Esophagus squamous epithelium (tissue), 5 donors: ENCODE measurements around the gene EYS. TPM values are rescaled to one million over a fixed set of nuclear protein-coding genes. Genes with fewer than 3 reads are reported as not detected.

Experiments used
- DNase-seq: peaks from one replicate; lab custom pipeline; 2025; lab: John Stamatoyannopoulos, UW
- H3K27ac ChIP-seq, 4 donors: fragments of 200-600 bp; sonication (generic); one replicate each; pipeline ENCODE4 v1.5.1; 2016 to 2019; ENCODE audit warnings: mild to moderate bottlenecking in 1 of 4
- H3K27me3 ChIP-seq, 4 donors: fragments of 200-600 bp; sonication (generic); 1 replicate in 3 of 4; 2 replicates in 1 of 4; pipeline versions ENCODE4 v1.5.1 to v1.6.0; 2017 to 2021; ENCODE audit warnings: antibody characterized with exemption in 1 of 4
- H3K36me3 ChIP-seq, 3 donors: fragments of 200-600 bp; sonication (generic); one replicate each; pipeline ENCODE4 v1.5.1; 2016 to 2019
- H3K4me1 ChIP-seq, 3 donors: fragments of 200-600 bp; sonication (generic); one replicate each; pipeline ENCODE4 v1.5.1; 2017 to 2019
- H3K4me3 ChIP-seq, 4 donors: fragments of 200-600 bp; sonication (generic); 1 replicate in 3 of 4; 2 replicates in 1 of 4; pipeline ENCODE4 v1.5.1; 2016 to 2019; ENCODE audit warnings: mild to moderate bottlenecking in 2 of 4, moderate library complexity in 1 of 4
- H3K9me3 ChIP-seq, 3 donors: fragments of 200-600 bp; sonication (generic); one replicate each; pipeline ENCODE4 v1.5.1; 2016 to 2019
- POLR2A ChIP-seq, 4 donors: fragments of 450-650 bp; IDR thresholded peaks; one replicate each; pipeline ENCODE4 v1.6.1; 2017; ENCODE audit warnings: antibody characterized with exemption in 4 of 4, mild to moderate bottlenecking in 4 of 4, moderate library complexity in 3 of 4
- WGBS, 2 donors: methylation state at CpG; one replicate each; pipeline ENCODE4 v1.1.5; 2018; 5-methylcytosine and 5-hydroxymethylcytosine counted together
- intact Hi-C: fragments of 100-400 bp; cut with DNase I; formaldehyde crosslinking; loops from one replicate; pipeline ENCODE4 v1.15.0; 2022
- total RNA-seq, 4 donors: library from RNA; depleted of rRNA; stranded (reverse); fragments of >200 nt; gene quantifications; one replicate each; pipeline ENCODE4 v1.1.0, GENCODE V29; 2016
- TF ChIP-seq, protein P1 (sequence below), 6 experiments: fragments of 450-650 bp in 4 of 6; fragments of 200-600 bp in 2 of 6; sonication (generic) in 2 of 6; IDR thresholded peaks; one replicate each; pipeline ENCODE4 v1.5.1; 2016 to 2019; ENCODE audit warnings: antibody characterized with exemption in 6 of 6, mild to moderate bottlenecking in 4 of 6, moderate library complexity in 4 of 6
- donor health status: DM: yes; HTN: yes; CAD: no.

EYS gene
- total RNA-seq, 4 donors from 2014 or later, result 0.87 TPM; not detected in 3

DNA sequence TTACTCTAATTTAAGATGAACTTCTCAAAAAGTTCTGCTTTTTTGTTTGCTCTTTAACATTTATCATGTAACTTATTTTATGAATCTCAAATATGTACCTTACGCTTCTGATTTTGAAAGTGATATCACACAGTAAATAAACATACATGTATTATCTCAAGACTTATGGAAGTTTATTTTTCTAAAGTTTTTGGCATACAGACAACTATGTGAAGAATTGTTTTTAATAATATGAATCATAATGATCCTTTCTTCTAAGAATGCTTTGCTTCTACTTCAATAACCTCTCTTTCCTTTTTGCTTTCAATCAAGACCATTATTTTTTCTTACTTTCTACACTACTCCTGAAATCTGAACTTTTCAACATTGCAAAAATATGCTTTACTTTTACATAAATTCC is 816.4 kb downstream of the EYS start:
- no peaks in the 10 kb centered on the region for H3K27me3 ChIP-seq
- no peak overlapping the region for H3K27ac ChIP-seq
- H3K4me1 ChIP-seq, result no peaks in the 10 kb centered on the region
- TF ChIP-seq, protein P1, sequence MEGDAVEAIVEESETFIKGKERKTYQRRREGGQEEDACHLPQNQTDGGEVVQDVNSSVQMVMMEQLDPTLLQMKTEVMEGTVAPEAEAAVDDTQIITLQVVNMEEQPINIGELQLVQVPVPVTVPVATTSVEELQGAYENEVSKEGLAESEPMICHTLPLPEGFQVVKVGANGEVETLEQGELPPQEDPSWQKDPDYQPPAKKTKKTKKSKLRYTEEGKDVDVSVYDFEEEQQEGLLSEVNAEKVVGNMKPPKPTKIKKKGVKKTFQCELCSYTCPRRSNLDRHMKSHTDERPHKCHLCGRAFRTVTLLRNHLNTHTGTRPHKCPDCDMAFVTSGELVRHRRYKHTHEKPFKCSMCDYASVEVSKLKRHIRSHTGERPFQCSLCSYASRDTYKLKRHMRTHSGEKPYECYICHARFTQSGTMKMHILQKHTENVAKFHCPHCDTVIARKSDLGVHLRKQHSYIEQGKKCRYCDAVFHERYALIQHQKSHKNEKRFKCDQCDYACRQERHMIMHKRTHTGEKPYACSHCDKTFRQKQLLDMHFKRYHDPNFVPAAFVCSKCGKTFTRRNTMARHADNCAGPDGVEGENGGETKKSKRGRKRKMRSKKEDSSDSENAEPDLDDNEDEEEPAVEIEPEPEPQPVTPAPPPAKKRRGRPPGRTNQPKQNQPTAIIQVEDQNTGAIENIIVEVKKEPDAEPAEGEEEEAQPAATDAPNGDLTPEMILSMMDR (IDR thresholded peaks at IDR 0.05), result no peak
- no peak for TF ChIP-seq POLR2A (IDR thresholded peaks at IDR 0.05)
- no peak for DNase-seq
- WGBS, 2 donors, result 46 to 56% methylated on average over 1 of the region's 1 CpG
- intact Hi-C loops, result no loop called here
- H3K9me3 ChIP-seq, result no peaks in the 10 kb centered on the region
- H3K4me3 ChIP-seq, result no peak overlapping the region
- H3K36me3 ChIP-seq, result no peaks in the 10 kb centered on the region

DNA sequence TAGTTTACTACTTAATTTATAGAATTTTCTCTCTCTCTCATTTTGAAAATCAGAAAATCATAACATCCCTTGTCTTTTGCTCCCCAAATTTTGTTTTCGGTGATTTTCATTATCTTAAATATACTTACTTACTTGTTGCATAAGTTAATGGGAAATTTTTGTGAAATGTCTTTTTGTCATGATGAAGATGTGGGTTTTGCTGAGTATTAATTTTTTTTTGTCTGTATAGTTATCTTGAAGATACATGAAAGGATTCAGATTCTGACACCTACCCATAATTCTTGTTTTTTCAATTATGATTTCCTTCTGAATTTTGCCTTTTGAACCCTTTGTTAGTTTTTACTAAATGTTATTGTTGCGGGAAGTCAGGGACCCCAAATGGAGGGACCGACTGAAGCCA is 817.9 kb downstream of the EYS start:
- no peak for TF ChIP-seq POLR2A (IDR thresholded peaks at IDR 0.05)
- TF ChIP-seq, protein P1 (IDR thresholded peaks at IDR 0.05), result no peak
- H3K27ac ChIP-seq, result no peak overlapping the region
- no peaks in the 10 kb centered on the region for H3K9me3 ChIP-seq
- H3K4me3 ChIP-seq, result no peak overlapping the region
- no peaks in the 10 kb centered on the region for H3K4me1 ChIP-seq
- WGBS, 2 donors, result 60 to 86% methylated on average over 3 of the region's 3 CpGs
- DNase-seq, result no peak
- H3K36me3 ChIP-seq, result no peaks in the 10 kb centered on the region
- no peaks in the 10 kb centered on the region for H3K27me3 ChIP-seq
- intact Hi-C loops, result no loop called here

DNA sequence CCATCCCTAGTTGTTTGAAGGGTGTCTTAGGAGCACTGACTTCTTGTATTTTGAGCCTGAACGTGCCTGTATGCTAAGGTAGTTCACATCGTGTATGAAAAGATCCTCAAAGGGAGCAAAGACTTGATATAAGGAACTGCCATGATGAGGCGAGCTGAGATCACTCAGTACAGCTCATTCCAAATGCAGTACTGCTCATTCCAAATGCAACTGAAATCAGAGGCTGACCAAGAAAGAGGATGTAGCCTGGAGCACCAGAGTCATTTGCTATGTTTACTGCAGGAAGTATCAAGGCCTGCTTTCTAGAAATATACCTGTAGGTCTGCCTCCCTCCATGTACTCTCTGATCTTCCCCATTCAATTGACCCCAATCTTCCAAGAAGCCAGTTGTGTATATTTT is 832.2 kb downstream of the EYS start:
- Histone ChIP-seq H3K36me3 (no peaks in the 10 kb centered on the region), H3K27ac (no peak overlapping the region), H3K4me1 (no peaks in the 10 kb centered on the region), H3K9me3 (no peaks in the 10 kb centered on the region), H3K4me3 (no peak overlapping the region), H3K27me3 (no peaks in the 10 kb centered on the region)
- no peak for TF ChIP-seq POLR2A (IDR thresholded peaks at IDR 0.05)
- TF ChIP-seq, protein P1 (IDR thresholded peaks at IDR 0.05), result no peak
- DNase-seq, result no peak
- intact Hi-C loops, result no loop called here
- WGBS, 2 donors, result 86% methylated on average over 3 of the region's 3 CpGs

DNA sequence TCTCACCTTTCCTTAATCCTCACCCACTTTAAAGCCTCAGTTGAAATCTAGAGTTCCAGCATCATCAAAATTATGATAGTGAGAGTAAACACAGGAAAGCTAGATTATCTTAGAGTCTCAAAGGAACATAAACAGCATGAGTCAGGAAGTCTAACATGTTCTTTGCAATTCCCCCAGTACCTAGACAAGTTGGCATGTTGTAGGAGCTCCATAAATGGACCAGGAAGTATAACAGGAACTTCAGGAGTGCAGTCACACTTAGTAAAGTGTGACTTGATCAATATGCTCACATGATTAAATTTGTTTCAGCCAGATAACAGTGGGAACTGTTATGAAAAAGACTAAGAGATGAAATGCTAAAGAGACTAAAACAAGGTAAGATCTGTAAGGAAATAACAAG is 834.4 kb downstream of the EYS start:
- TF ChIP-seq POLR2A (IDR thresholded peaks at IDR 0.05), result no peak
- TF ChIP-seq, protein P1 (IDR thresholded peaks at IDR 0.05), result no peak
- Histone ChIP-seq H3K4me3 (no peak overlapping the region), H3K36me3 (no peaks in the 10 kb centered on the region), H3K4me1 (no peaks in the 10 kb centered on the region), H3K9me3 (no peaks in the 10 kb centered on the region), H3K27ac (no peak overlapping the region), H3K27me3 (no peaks in the 10 kb centered on the region)
- DNase-seq, result no peak
- intact Hi-C loops, result no loop called here

DNA sequence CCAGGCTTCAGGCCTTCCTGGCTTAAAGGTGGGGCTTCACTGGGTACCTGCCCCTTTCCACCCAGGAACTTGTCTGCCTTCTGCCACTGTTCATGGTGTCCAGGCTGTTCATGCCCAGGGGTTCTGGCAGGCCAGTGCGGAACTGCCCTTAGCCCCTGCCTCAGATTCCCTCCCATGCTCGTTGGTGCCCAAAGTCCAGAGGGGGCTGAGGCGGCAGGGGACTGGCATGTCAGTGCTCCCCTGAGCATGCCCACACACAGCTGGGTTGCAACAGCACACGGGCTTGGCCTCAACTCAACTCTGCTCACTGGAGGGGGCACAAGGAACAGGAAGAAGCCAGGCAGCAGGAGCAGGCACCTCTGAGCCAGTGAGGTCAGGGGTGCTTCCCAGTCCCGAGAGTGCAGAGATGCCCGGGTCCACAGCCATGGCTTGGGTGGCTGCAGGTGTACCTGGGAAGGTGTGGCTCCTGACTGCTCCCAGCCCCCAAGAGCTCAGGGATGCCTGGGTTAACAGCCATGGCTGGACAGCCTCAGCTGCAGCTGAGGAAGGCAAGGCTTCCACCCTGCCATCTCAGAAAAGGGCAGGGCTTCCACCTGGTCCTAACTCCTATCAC is 845.9 kb downstream of the EYS start:
- 90% methylated on average over 2 of the region's 6 CpGs; no CpG with 5 or more reads in 1 of the 2 donors for WGBS, 2 donors
- intact Hi-C loops, result no loop called here
- Histone ChIP-seq H3K27ac (no peak overlapping the region), H3K9me3 (peaks cover 0 to 4% (median 0%) of the 10 kb centered on the region in 3 donors), H3K27me3 (no peaks in the 10 kb centered on the region), H3K4me3 (no peak overlapping the region), H3K36me3 (no peaks in the 10 kb centered on the region), H3K4me1 (no peaks in the 10 kb centered on the region)
- TF ChIP-seq, protein P1 (IDR thresholded peaks at IDR 0.05), result no peak
- no peak for TF ChIP-seq POLR2A (IDR thresholded peaks at IDR 0.05)
- DNase-seq, result no peak
